H1 (cell line): ENCODE data around the gene SPDEF. TPM values are rescaled to one million over a fixed set of nuclear protein-coding genes. Genes with fewer than 3 reads are reported as not detected.

Experiments
- CTCF ChIA-PET: fragments of 300-600 bp; sonication (Branson Sonifier 250); formaldehyde crosslinking; loops from one replicate; lab custom pipeline; 2021; ENCODE audit not compliant: partially characterized antibody; lab: Charles Lee
- POLR2A ChIA-PET: fragments of 300-600 bp; sonication (Branson Sonifier 250); formaldehyde crosslinking; loops from one replicate; lab custom pipeline; 2021; ENCODE audit warnings: inconsistent platforms; ENCODE audit not compliant: partially characterized antibody; lab: Charles Lee
- DNase-seq, 2 experiments: peaks; one replicate each; pipeline versions ENCODE4 v3.0.0 to v3.0.0-alpha.2; 2010 to 2022; ENCODE audit warnings: low spot score in 2 of 2, low read depth in 1 of 2, mixed read lengths in 1 of 2
- FAIRE-seq: peaks from 2 replicates; lab custom pipeline; 2011; peaks lifted over from hg19 to GRCh38; lab: Jason Lieb, UNC
- H2AFZ ChIP-seq: 2 replicates; pipeline ENCODE4 v1.8.1; 2012; ENCODE audit warnings: low read length, inconsistent platforms
- H2AK5ac ChIP-seq: 2 replicates; pipeline ENCODE4 v1.6.1; 2013; ENCODE audit warnings: low read depth, low read length
- H2BK120ac ChIP-seq: replicated peaks from 2 replicates; pipeline ENCODE3; 2013; ENCODE audit warnings: low read depth, low read length, inconsistent platforms
- H2BK12ac ChIP-seq: 2 replicates; pipeline ENCODE4 v1.6.1; 2013; ENCODE audit warnings: low read depth, low read length
- H2BK15ac ChIP-seq: 2 replicates; pipeline ENCODE4 v1.6.1; 2013; ENCODE audit warnings: low read length
- H2BK20ac ChIP-seq: 2 replicates; pipeline ENCODE4 v1.6.1; 2013; ENCODE audit warnings: low read length
- H2BK5ac ChIP-seq: 2 replicates; pipeline ENCODE4 v1.6.1; 2013; ENCODE audit warnings: low read depth, low read length
- H3K14ac ChIP-seq: 2 replicates; pipeline ENCODE4 v1.6.1; 2013; ENCODE audit warnings: inconsistent platforms; ENCODE audit not compliant: insufficient read length
- H3K18ac ChIP-seq: 2 replicates; pipeline ENCODE4 v1.6.1; 2013; ENCODE audit warnings: low read length; ENCODE audit errors: extremely low read depth
- H3K23ac ChIP-seq: 2 replicates; pipeline ENCODE4 v1.6.1; 2013; ENCODE audit warnings: inconsistent platforms; ENCODE audit not compliant: insufficient read length
- H3K23me2 ChIP-seq: 2 replicates; pipeline ENCODE4 v1.6.1; 2013; ENCODE audit warnings: low read depth, low read length
- H3K27ac ChIP-seq: 2 replicates; pipeline ENCODE4 v1.6.1; 2011; ENCODE audit warnings: low read depth, low read length, inconsistent platforms
- H3K27me3 ChIP-seq, 4 experiments: replicated peaks in 1 of 4; 1 replicate in 1 of 4; 2 replicates in 3 of 4; pipeline versions ENCODE4 v1.6.1 to v1.8.1; 2011 to 2013; ENCODE audit warnings: low read length in 3 of 4, mild to moderate bottlenecking in 3 of 4, inconsistent platforms in 2 of 4, mixed read lengths in 2 of 4, moderate library complexity in 1 of 4; ENCODE audit not compliant: control insufficient read depth in 3 of 4, insufficient read depth in 3 of 4; ENCODE audit errors: extremely low read depth in 1 of 4
- H3K36me3 ChIP-seq, 4 experiments: 2 replicates each; pipeline versions ENCODE4 v1.6.1 to v1.8.1; 2011 to 2013; ENCODE audit warnings: mild to moderate bottlenecking in 4 of 4, low read length in 3 of 4, moderate library complexity in 2 of 4, control low read depth in 1 of 4, inconsistent platforms in 1 of 4; ENCODE audit not compliant: insufficient read depth in 4 of 4, control insufficient read depth in 2 of 4
- H3K4ac ChIP-seq: replicated peaks from 2 replicates; pipeline ENCODE3; 2013; ENCODE audit warnings: low read length, low read depth, mixed read lengths, inconsistent platforms; ENCODE audit not compliant: insufficient read length
- H3K4me1 ChIP-seq, 4 experiments: replicated peaks in 1 of 4; 1 replicate in 1 of 4; 2 replicates in 3 of 4; pipeline versions ENCODE4 v1.6.1 to v1.8.1; 2011 to 2013; ENCODE audit warnings: low read length in 3 of 4, inconsistent platforms in 2 of 4, mixed read lengths in 1 of 4; ENCODE audit not compliant: insufficient read depth in 4 of 4, control insufficient read depth in 3 of 4
- H3K4me2 ChIP-seq, 2 experiments: 2 replicates each; pipeline versions ENCODE4 v1.6.1 to v1.8.1; 2011 to 2013; ENCODE audit warnings: low read depth in 2 of 2, low read length in 2 of 2, control low read depth in 1 of 2, inconsistent platforms in 1 of 2, mild to moderate bottlenecking in 1 of 2; ENCODE audit not compliant: insufficient read depth in 1 of 2
- H3K4me3 ChIP-seq, 4 experiments: fragments of 200-600, 300-600 bp in 1 of 4; sonication (generic), shearing (Covaris generic), sonication (Bioruptor Twin) in 1 of 4; 2 replicates each; pipeline versions ENCODE4 v1.5.1 to v1.8.1; 2011 to 2016; ENCODE audit warnings: low read length in 4 of 4, low read depth in 3 of 4, control low read depth in 2 of 4, inconsistent platforms in 2 of 4, mild to moderate bottlenecking in 2 of 4, mixed read lengths in 1 of 4, moderate library complexity in 1 of 4; ENCODE audit not compliant: insufficient read depth in 2 of 4; ENCODE audit errors: extremely low read depth in 1 of 4
- H3K56ac ChIP-seq: replicated peaks from 2 replicates; pipeline ENCODE3; 2013; ENCODE audit warnings: low read depth, mild to moderate bottlenecking, mixed read lengths, low read length, inconsistent platforms; ENCODE audit not compliant: insufficient read length
- H3K79me1 ChIP-seq: 2 replicates; pipeline ENCODE4 v1.6.1; 2013; ENCODE audit warnings: low read depth, low read length, control low read depth
- H3K79me2 ChIP-seq, 2 experiments: 2 replicates each; pipeline versions ENCODE4 v1.6.1 to v1.8.1; 2012 to 2013; ENCODE audit warnings: low read length in 2 of 2, mild to moderate bottlenecking in 2 of 2, inconsistent platforms in 1 of 2; ENCODE audit not compliant: insufficient read depth in 2 of 2, control insufficient read depth in 1 of 2
- H3K9ac ChIP-seq, 4 experiments: replicated peaks in 1 of 4; 1 replicate in 1 of 4; 2 replicates in 3 of 4; pipeline versions ENCODE4 v1.6.1 to v1.8.1; 2011 to 2013; ENCODE audit warnings: low read depth in 3 of 4, low read length in 3 of 4, control low read depth in 2 of 4, mild to moderate bottlenecking in 2 of 4, moderate library complexity in 2 of 4, inconsistent platforms in 1 of 4; ENCODE audit errors: extremely low read depth in 1 of 4
- H3K9me3 ChIP-seq, 2 experiments: 2 replicates each; pipeline versions ENCODE4 v1.6.1 to v1.8.1; 2012 to 2013; ENCODE audit warnings: mild to moderate bottlenecking in 2 of 2, moderate library complexity in 2 of 2, control low read depth in 1 of 2, inconsistent platforms in 1 of 2, low read depth in 1 of 2, low read length in 1 of 2, mixed read lengths in 1 of 2; ENCODE audit not compliant: insufficient read depth in 2 of 2
- H4K20me1 ChIP-seq, 2 experiments: replicated peaks in 1 of 2; 2 replicates each; pipeline versions ENCODE3 to v1.8.1; 2011 to 2013; ENCODE audit warnings: inconsistent platforms in 2 of 2, low read length in 2 of 2, mild to moderate bottlenecking in 1 of 2; ENCODE audit not compliant: insufficient read depth in 2 of 2, control insufficient read depth in 1 of 2
- H4K5ac ChIP-seq: 2 replicates; pipeline ENCODE4 v1.6.1; 2013; ENCODE audit warnings: low read length, low read depth, mixed read lengths, inconsistent platforms; ENCODE audit not compliant: insufficient read length
- H4K8ac ChIP-seq: 2 replicates; pipeline ENCODE4 v1.8.0; 2013; ENCODE audit warnings: mild to moderate bottlenecking, moderate library complexity, low read length, inconsistent platforms; ENCODE audit not compliant: insufficient read depth; ENCODE audit errors: extremely low read depth
- H4K91ac ChIP-seq: replicated peaks from 2 replicates; pipeline ENCODE3; 2013; ENCODE audit warnings: low read length, mixed read lengths, inconsistent platforms; ENCODE audit not compliant: insufficient read length
- CTCF ChIP-seq, 3 experiments: IDR thresholded peaks; 1 replicate in 2 of 3; 2 replicates in 1 of 3; pipeline versions ENCODE4 v1.5.1 to v1.6.1; 2011; ENCODE audit warnings: low read length in 3 of 3, mild to moderate bottlenecking in 3 of 3, inconsistent platforms in 2 of 3, low read depth in 1 of 3, moderate library complexity in 1 of 3; ENCODE audit not compliant: insufficient read depth in 1 of 3; ENCODE audit errors: control extremely low read depth in 1 of 3
- EP300 ChIP-seq, 2 experiments: IDR thresholded peaks; 1 replicate in 1 of 2; 2 replicates in 1 of 2; pipeline ENCODE4 v1.6.1; 2011 to 2012; ENCODE audit warnings: low read depth in 2 of 2, low read length in 2 of 2, mild to moderate bottlenecking in 2 of 2, borderline replicate concordance in 1 of 2, inconsistent platforms in 1 of 2, moderate library complexity in 1 of 2
- NANOG ChIP-seq: IDR thresholded peaks from 2 replicates; pipeline ENCODE4 v1.6.1; 2011; ENCODE audit warnings: low read length, low read depth, mild to moderate bottlenecking, inconsistent platforms; ENCODE audit not compliant: insufficient read depth, poor library complexity, severe bottlenecking
- RNF2 ChIP-seq: fragments of 200-900, 300-1000 bp; sonication (generic); IDR thresholded peaks from 2 replicates; pipeline ENCODE4 v1.7.1; 2016; ENCODE audit warnings: borderline replicate concordance, low read depth, mild to moderate bottlenecking, antibody characterized with exemption, low read length; ENCODE audit not compliant: poor library complexity, severe bottlenecking; ENCODE audit errors: missing control alignments
- RXRA ChIP-seq: IDR thresholded peaks from 2 replicates; pipeline ENCODE4 v1.6.1; 2011; ENCODE audit warnings: low read depth, mild to moderate bottlenecking, low read length, moderate library complexity; ENCODE audit not compliant: insufficient read depth
- TBP ChIP-seq: IDR thresholded peaks from 2 replicates; pipeline ENCODE4 v1.6.1; 2011; ENCODE audit warnings: low read depth, low read length, improper control_type of control experiment
- YY1 ChIP-seq: IDR thresholded peaks from 2 replicates; pipeline ENCODE4 v1.6.1; 2011; ENCODE audit warnings: low read depth, mild to moderate bottlenecking, low read length
- WGBS, 2 experiments: shearing (Covaris generic) in 1 of 2; methylation state at CpG; one replicate each; pipeline versions ENCODE4 v1.1.6 to v1.1.7; 2013 to 2015; ENCODE audit warnings: low lambda C conversion rate in 2 of 2, mixed read lengths in 2 of 2, inconsistent platforms in 1 of 2, low coverage in 1 of 2, missing lambda C conversion rate in 1 of 2; ENCODE audit not compliant: insufficient replicate concordance in 2 of 2, insufficient coverage in 1 of 2, insufficient read length in 1 of 2; ENCODE audit errors: extremely low coverage in 1 of 2, missing lambda C conversion rate in 1 of 2; 5-methylcytosine and 5-hydroxymethylcytosine counted together
- polyA plus RNA-seq, 7 experiments: library from polyadenylated mRNA; depleted of rRNA in 3 of 7; stranded (reverse) in 5 of 7; unstranded in 2 of 7; fragments of >200 nt in 5 of 7; fragments of 200-250 nt in 2 of 7; gene quantifications; 1 replicate in 5 of 7; 2 replicates in 1 of 7; 4 replicates in 1 of 7; pipeline versions ENCODE4 v1.2.1 to v1.2.3, GENCODE V29; 2011 to 2013; ENCODE audit warnings: missing spikeins in 2 of 7, mixed read lengths in 2 of 7
- total RNA-seq: library from RNA; stranded (reverse); fragmentation: NEBNext Ultra II Directional; extraction: Animal tissue kit (Norgen Biotek cat#: 25700); gene quantifications from 2 replicates; pipeline ENCODE4 v1.2.1, GENCODE V29; 2021

SPDEF gene
- total and polyA plus RNA-seq, 2 of the 8 experiments (the other 6 are each of a cell fraction or from before 2014, with no cell fraction given): 0.15 to 0.30 TPM

GRCh38 chr6:34584694-34585093 lies 28.6 kb upstream of the SPDEF start:
- peaks cover 3 to 10% of the 10 kb centered on the region in 2 experiments for H4K20me1 ChIP-seq
- H3K9me3 ChIP-seq: no peaks in the 10 kb centered on the region
- no peak overlapping the region for H3K4me3 ChIP-seq
- no peak overlapping the region for H3K4me2 ChIP-seq
- 87% methylated on average over 9 of the region's 9 CpGs; no CpG with 5 or more reads in 1 of the 2 experiments for WGBS, 2 experiments
- H3K79me2 ChIP-seq: 0 out of 4 replicates have a peak, but pooled peaks cover 0 to 3% of the 10 kb centered on the region in 2 experiments
- no peak overlapping the region for H3K56ac ChIP-seq
- CTCF ChIA-PET: interaction anchor here (0.6 to 4.3 kb wide), 17 partner anchors 8 to 335 kb away, joined by 3 to 20 read pairs (median 5); partner anchors contain the start of gene SPDEF
- no peak overlapping the region for H3K4ac ChIP-seq
- H3K23me2 ChIP-seq: 0 out of 2 replicates have a peak, but pooled peaks cover 2% of the 10 kb centered on the region
- H2BK120ac ChIP-seq: no peak overlapping the region
- no peak for TF ChIP-seq TBP
- TF ChIP-seq EP300 (IDR thresholded peaks at IDR 0.05; ENCODE audit: borderline replicate concordance in 1 of 2, low read depth in 2 of 2, low read length in 2 of 2): no peak
- TF ChIP-seq RNF2: no peak
- 0 out of 2 replicates have a peak, but pooled peaks have one; percentile 20 for TF ChIP-seq YY1
- TF ChIP-seq RXRA: no peak
- TF ChIP-seq CTCF (IDR thresholded peaks at IDR 0.05; ENCODE audit: control extremely low read depth in 1 of 3, insufficient read depth in 1 of 3, low read depth in 1 of 3, low read length in 3 of 3): peak in 1 of 3 experiments; percentile 21; a peak in 1 of 4 replicates
- TF ChIP-seq NANOG: no peak
- TF ChIP-seq, all 59 proteins: peak for 2
- Histone ChIP-seq H3K4me1 (peaks cover 3 to 26% (median 15%) of the 10 kb centered on the region in 4 experiments; a peak in 6 of 7 replicates), H3K14ac (no peak overlapping the region), H2BK20ac (no peak overlapping the region), H4K8ac (no peak overlapping the region), H2AK5ac (no peak overlapping the region), H4K91ac (no peak overlapping the region), H3K9ac (no peak overlapping the region), H3K79me1 (peaks cover 9% of the 10 kb centered on the region), H3K27ac (0 out of 2 replicates have a peak overlapping the region, but pooled peaks have one; percentile 1), H3K36me3 (no peaks in the 10 kb centered on the region), H3K23ac (no peak overlapping the region), H2BK5ac (no peak overlapping the region), H3K27me3 (no peaks in the 10 kb centered on the region), H2BK12ac (no peak overlapping the region), H3K18ac (no peak overlapping the region), H2AFZ (no peak overlapping the region), H2BK15ac (no peak overlapping the region), H4K5ac (no peak overlapping the region)
- POLR2A ChIA-PET: interaction anchor here (1.2 to 1.6 kb wide), 3 partner anchors 10 to 14 kb away, joined by 3 to 4 read pairs (median 3); no protein-coding TSS in a partner anchor
- FAIRE-seq (no peak), DNase-seq (no peak)
